Peyer's patch (tissue), 4 donors: Measurements from ENCODE around the gene TBXAS1.

Experiments
- POLR2A ChIP-seq, 2 donors: fragments of 450-650 bp; IDR thresholded peaks; one replicate each; pipeline ENCODE4 v1.5.1; 2017; ENCODE audit warnings: antibody characterized with exemption in 2 of 2, mild to moderate bottlenecking in 2 of 2, moderate library complexity in 2 of 2
- TF ChIP-seq, protein P1 (sequence below), 6 experiments: fragments of 450-650 bp in 4 of 6; fragments of 200-600 bp in 2 of 6; sonication (generic) in 1 of 6; IDR thresholded peaks; one replicate each; pipeline ENCODE4 v1.5.1; 2017 to 2019; ENCODE audit warnings: antibody characterized with exemption in 6 of 6, mild to moderate bottlenecking in 3 of 6, moderate library complexity in 1 of 6

DNA sequence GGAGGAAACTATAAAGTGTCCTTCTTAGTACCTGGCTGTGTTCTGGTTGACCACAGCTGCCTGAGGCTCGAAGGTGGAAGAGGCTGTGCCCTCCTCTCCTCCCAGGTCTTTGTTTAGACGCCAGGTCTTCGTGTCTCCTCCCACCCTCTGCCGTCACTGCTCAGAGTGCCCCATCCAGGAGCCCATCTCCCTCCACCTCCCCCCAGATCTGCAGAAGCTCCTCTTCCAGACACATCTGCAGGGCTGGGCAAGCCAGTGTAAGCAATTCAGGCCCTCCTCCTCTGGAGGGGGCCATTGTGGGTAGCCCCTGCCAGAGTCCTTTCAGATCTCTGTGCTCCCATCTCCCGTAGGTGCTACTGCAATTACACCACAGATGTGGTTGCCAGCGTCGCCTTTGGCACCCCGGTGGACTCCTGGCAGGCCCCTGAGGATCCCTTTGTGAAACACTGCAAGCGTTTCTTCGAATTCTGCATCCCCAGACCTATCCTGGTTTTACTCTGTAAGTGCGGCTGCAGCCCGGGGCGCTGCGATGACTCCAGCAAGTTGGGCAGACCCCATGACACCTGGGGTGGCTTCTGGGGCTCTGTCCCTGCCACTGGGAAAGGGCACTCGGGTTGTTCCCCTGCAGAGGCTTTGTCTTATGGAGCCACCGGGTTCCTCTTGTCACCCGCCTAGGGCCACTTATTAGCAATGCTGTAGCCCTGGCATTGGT, 126.2 kb downstream of the TBXAS1 start:
- TF ChIP-seq, protein P1, sequence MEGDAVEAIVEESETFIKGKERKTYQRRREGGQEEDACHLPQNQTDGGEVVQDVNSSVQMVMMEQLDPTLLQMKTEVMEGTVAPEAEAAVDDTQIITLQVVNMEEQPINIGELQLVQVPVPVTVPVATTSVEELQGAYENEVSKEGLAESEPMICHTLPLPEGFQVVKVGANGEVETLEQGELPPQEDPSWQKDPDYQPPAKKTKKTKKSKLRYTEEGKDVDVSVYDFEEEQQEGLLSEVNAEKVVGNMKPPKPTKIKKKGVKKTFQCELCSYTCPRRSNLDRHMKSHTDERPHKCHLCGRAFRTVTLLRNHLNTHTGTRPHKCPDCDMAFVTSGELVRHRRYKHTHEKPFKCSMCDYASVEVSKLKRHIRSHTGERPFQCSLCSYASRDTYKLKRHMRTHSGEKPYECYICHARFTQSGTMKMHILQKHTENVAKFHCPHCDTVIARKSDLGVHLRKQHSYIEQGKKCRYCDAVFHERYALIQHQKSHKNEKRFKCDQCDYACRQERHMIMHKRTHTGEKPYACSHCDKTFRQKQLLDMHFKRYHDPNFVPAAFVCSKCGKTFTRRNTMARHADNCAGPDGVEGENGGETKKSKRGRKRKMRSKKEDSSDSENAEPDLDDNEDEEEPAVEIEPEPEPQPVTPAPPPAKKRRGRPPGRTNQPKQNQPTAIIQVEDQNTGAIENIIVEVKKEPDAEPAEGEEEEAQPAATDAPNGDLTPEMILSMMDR (IDR thresholded peaks at IDR 0.05) = no peak
- no peak for TF ChIP-seq POLR2A (IDR thresholded peaks at IDR 0.05)
